ENCODE measurements around the gene LYRM4.

Gene LYRM4

DNA sequence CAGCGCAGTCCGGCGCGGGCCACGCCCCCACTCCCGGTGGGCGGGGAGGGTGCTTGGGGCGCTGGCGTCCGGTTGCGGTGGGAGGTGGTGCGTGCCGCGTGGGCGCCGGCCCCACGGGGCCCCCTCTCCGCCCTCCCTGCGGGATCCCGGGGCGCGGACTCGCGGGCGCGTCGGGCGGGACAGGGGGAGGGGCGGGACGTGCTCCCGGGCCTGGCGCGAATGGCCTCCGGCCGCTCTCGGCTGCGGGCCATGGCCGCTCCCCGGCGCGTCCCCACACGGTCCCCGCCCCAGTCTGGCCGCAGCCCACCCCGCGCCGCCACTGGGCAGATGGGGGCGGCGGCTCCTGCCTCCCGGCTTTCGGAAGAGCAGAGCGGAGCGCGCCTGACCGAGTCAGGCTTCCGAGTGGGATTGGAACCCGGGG is 176.4 kb downstream of the LYRM4 start:
- no peaks in the 10 kb centered on the region for H3K9me2 ChIP-seq (ENCODE audit: low read depth, low read length)
- H3K79me2 ChIP-seq (ENCODE audit: insufficient read depth, low read length): no peaks in the 10 kb centered on the region
- H3K27me3 ChIP-seq (ENCODE audit: insufficient read depth, low read length): peaks cover 20% of the 10 kb centered on the region
- no peak for TF ChIP-seq EZH2 (IDR thresholded peaks at IDR 0.05; ENCODE audit: borderline replicate concordance, low read length)
- TF ChIP-seq, protein P1, sequence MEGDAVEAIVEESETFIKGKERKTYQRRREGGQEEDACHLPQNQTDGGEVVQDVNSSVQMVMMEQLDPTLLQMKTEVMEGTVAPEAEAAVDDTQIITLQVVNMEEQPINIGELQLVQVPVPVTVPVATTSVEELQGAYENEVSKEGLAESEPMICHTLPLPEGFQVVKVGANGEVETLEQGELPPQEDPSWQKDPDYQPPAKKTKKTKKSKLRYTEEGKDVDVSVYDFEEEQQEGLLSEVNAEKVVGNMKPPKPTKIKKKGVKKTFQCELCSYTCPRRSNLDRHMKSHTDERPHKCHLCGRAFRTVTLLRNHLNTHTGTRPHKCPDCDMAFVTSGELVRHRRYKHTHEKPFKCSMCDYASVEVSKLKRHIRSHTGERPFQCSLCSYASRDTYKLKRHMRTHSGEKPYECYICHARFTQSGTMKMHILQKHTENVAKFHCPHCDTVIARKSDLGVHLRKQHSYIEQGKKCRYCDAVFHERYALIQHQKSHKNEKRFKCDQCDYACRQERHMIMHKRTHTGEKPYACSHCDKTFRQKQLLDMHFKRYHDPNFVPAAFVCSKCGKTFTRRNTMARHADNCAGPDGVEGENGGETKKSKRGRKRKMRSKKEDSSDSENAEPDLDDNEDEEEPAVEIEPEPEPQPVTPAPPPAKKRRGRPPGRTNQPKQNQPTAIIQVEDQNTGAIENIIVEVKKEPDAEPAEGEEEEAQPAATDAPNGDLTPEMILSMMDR (IDR thresholded peaks at IDR 0.05; ENCODE audit: low read length): no peak
- peak overlapping the region; percentile 42 for H3K4me3 ChIP-seq (ENCODE audit: low read depth, low read length, poor library complexity, severe bottlenecking)
- H3K4me1 ChIP-seq (ENCODE audit: insufficient read depth, low read length, severe bottlenecking): no peaks in the 10 kb centered on the region
- H3K4me2 ChIP-seq (ENCODE audit: low read length): peak overlapping the region; percentile 54; the same call in 1 of the 2 replicates
- H3F3A ChIP-seq (ENCODE audit: insufficient read depth, low read length): no peaks in the 10 kb centered on the region
- no peak overlapping the region for H2AFZ ChIP-seq (ENCODE audit: low read length)
- H3K9me3 ChIP-seq (ENCODE audit: low read length): no peaks in the 10 kb centered on the region
- no peak overlapping the region for H3K9ac ChIP-seq (ENCODE audit: low read length)
- H3K27ac ChIP-seq (ENCODE audit: low read depth, low read length, poor library complexity, severe bottlenecking): no peak overlapping the region
- H4K20me1 ChIP-seq (ENCODE audit: insufficient read depth, low read length): no peaks in the 10 kb centered on the region
- no peaks in the 10 kb centered on the region for H3K36me3 ChIP-seq (ENCODE audit: insufficient read depth, low read length)

DNA sequence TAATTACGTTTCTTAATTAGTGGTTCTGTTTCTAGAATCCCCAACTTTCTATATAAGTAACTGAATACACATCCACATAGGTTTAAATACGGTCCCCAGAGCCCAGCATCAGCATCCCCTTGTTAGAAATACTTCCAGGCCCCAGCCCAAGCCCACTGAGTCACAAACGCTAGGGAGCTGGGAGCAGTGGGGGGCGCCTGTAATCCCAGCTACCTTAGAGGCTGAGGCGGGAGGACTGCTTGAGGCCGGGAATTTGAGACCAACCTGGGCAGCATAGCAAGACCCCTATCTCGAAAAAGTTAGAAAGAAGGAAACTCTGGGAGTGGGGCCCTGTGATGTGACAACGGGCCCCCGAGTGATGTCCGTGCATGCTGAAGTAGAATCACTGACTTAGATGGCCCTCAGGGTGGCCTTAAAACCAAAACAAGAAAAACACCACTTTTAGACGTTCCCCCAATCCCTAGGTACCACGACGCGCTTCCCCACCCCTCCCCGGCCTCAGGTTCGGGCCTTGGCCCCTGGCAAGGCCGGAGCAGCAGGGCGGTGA is 176.9 kb downstream of the LYRM4 start:
- H3K4me2 ChIP-seq (ENCODE audit: low read length): peak overlapping the region; percentile 54; the same call in 1 of the 2 replicates
- H3F3A ChIP-seq (ENCODE audit: insufficient read depth, low read length): no peaks in the 10 kb centered on the region
- no peaks in the 10 kb centered on the region for H3K9me2 ChIP-seq (ENCODE audit: low read depth, low read length)
- H3K9ac ChIP-seq (ENCODE audit: low read length): no peak overlapping the region
- no peaks in the 10 kb centered on the region for H3K36me3 ChIP-seq (ENCODE audit: insufficient read depth, low read length)
- H3K9me3 ChIP-seq (ENCODE audit: low read length): no peaks in the 10 kb centered on the region
- H2AFZ ChIP-seq (ENCODE audit: low read length): no peak overlapping the region
- H3K4me3 ChIP-seq (ENCODE audit: low read depth, low read length, poor library complexity, severe bottlenecking): no peak overlapping the region
- H3K27me3 ChIP-seq (ENCODE audit: insufficient read depth, low read length): peaks cover 22% of the 10 kb centered on the region
- TF ChIP-seq EZH2 (IDR thresholded peaks at IDR 0.05; ENCODE audit: borderline replicate concordance, low read length): no peak
- TF ChIP-seq, protein P1 (IDR thresholded peaks at IDR 0.05; ENCODE audit: low read length): no peak
- no peaks in the 10 kb centered on the region for H3K4me1 ChIP-seq (ENCODE audit: insufficient read depth, low read length, severe bottlenecking)
- H4K20me1 ChIP-seq (ENCODE audit: insufficient read depth, low read length): no peaks in the 10 kb centered on the region
- H3K79me2 ChIP-seq (ENCODE audit: insufficient read depth, low read length): no peaks in the 10 kb centered on the region
- H3K27ac ChIP-seq (ENCODE audit: low read depth, low read length, poor library complexity, severe bottlenecking): no peak overlapping the region

DNA sequence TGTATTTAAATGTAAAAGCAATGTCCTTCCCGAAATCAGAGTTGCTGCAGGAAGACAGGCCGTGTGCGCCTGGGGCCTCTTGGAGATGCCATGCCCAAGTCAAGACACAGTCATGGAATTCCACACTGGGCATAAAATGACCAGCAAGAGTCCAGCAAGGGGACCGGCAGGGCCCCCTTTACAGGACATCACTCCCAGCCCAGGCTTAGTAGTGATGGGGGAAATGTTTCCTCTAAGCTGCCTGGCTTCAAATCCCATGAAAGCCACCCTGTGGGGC is 177.5 kb downstream of the LYRM4 start:
- Histone ChIP-seq H3K79me2 (ENCODE audit: insufficient read depth, low read length) (no peaks in the 10 kb centered on the region), H2AFZ (ENCODE audit: low read length) (no peak overlapping the region), H3K27me3 (ENCODE audit: insufficient read depth, low read length) (peaks cover 22% of the 10 kb centered on the region), H3K9ac (ENCODE audit: low read length) (no peak overlapping the region), H4K20me1 (ENCODE audit: insufficient read depth, low read length) (no peaks in the 10 kb centered on the region), H3K4me2 (ENCODE audit: low read length) (no peak overlapping the region), H3K27ac (ENCODE audit: low read depth, low read length, poor library complexity, severe bottlenecking) (no peak overlapping the region), H3K9me2 (ENCODE audit: low read depth, low read length) (no peaks in the 10 kb centered on the region), H3F3A (ENCODE audit: insufficient read depth, low read length) (no peaks in the 10 kb centered on the region), H3K36me3 (ENCODE audit: insufficient read depth, low read length) (no peaks in the 10 kb centered on the region), H3K4me3 (ENCODE audit: low read depth, low read length, poor library complexity, severe bottlenecking) (no peak overlapping the region), H3K9me3 (ENCODE audit: low read length) (no peaks in the 10 kb centered on the region), H3K4me1 (ENCODE audit: insufficient read depth, low read length, severe bottlenecking) (no peaks in the 10 kb centered on the region)
- TF ChIP-seq, protein P1 (IDR thresholded peaks at IDR 0.05; ENCODE audit: low read length): no peak
- TF ChIP-seq EZH2 (IDR thresholded peaks at IDR 0.05; ENCODE audit: borderline replicate concordance, low read length): no peak

All from OCI-LY1 (cell line).